Loucy (cell line): ENCODE results near the gene ANKRD34B.

Source experiments
- H2AFZ ChIP-seq: fragments of 200-600 bp; sonication (generic); 2 replicates; pipeline ENCODE4 v1.6.0; 2016; ENCODE audit warnings: antibody characterized with exemption, mild to moderate bottlenecking, low read length, moderate library complexity
- H3F3A ChIP-seq: fragments of 200-600 bp; 2 replicates; pipeline ENCODE4 v1.6.0; 2016; ENCODE audit warnings: antibody characterized with exemption, low read depth, mild to moderate bottlenecking
- H3K27me3 ChIP-seq: fragments of 200-600 bp; sonication (generic); 2 replicates; pipeline ENCODE4 v1.6.1; 2014; ENCODE audit warnings: low read length, mild to moderate bottlenecking; ENCODE audit not compliant: insufficient read depth, poor library complexity, severe bottlenecking
- H3K36me3 ChIP-seq: fragments of 200-600 bp; sonication (generic); 2 replicates; pipeline ENCODE4 v1.6.1; 2016; ENCODE audit warnings: low read length; ENCODE audit not compliant: insufficient read depth
- H3K4me1 ChIP-seq: fragments of 200-600 bp; sonication (generic); 2 replicates; pipeline ENCODE4 v1.5.1; 2014; ENCODE audit warnings: low read length, mild to moderate bottlenecking; ENCODE audit not compliant: insufficient read depth, poor library complexity, severe bottlenecking
- H3K4me2 ChIP-seq: fragments of 200-600 bp; sonication (generic); 2 replicates; pipeline ENCODE4 v1.6.0; 2014; ENCODE audit warnings: antibody characterized with exemption, low read length, low read depth, mild to moderate bottlenecking; ENCODE audit not compliant: poor library complexity, severe bottlenecking
- H3K4me3 ChIP-seq: fragments of 200-600 bp; sonication (generic); 2 replicates; pipeline ENCODE4 v1.5.1; 2014; ENCODE audit warnings: low read length, mild to moderate bottlenecking, mixed read lengths; ENCODE audit not compliant: poor library complexity, severe bottlenecking
- H3K79me2 ChIP-seq: fragments of 200-600 bp; sonication (generic); 2 replicates; pipeline ENCODE4 v1.6.1; 2014; ENCODE audit warnings: low read length; ENCODE audit not compliant: insufficient read depth
- H3K9ac ChIP-seq: fragments of 200-600 bp; sonication (generic); 2 replicates; pipeline ENCODE4 v1.6.0; 2014; ENCODE audit warnings: mild to moderate bottlenecking, low read depth, low read length, moderate library complexity; ENCODE audit not compliant: poor library complexity, severe bottlenecking
- H3K9me2 ChIP-seq: fragments of 200-600 bp; sonication (generic); replicated peaks from 2 replicates; pipeline ENCODE4 v1.6.1; 2016; ENCODE audit warnings: low read depth, low read length, mixed read lengths
- H3K9me3 ChIP-seq: fragments of 200-600 bp; sonication (generic); 2 replicates; pipeline ENCODE4 v1.6.1; 2014; ENCODE audit warnings: mild to moderate bottlenecking, antibody characterized with exemption, low read length, low read depth; ENCODE audit not compliant: insufficient read depth
- H4K20me1 ChIP-seq: fragments of 200-600 bp; sonication (generic); 2 replicates; pipeline ENCODE4 v1.6.0; 2014; ENCODE audit warnings: antibody characterized with exemption, low read length, mild to moderate bottlenecking; ENCODE audit not compliant: insufficient read depth, poor library complexity, severe bottlenecking
- EZH2phosphoT487 ChIP-seq: fragments of 200-600 bp; IDR thresholded peaks from 2 replicates; pipeline ENCODE4 v1.6.1; 2018; ENCODE audit warnings: antibody characterized with exemption, mild to moderate bottlenecking, moderate library complexity, borderline replicate concordance
- TF ChIP-seq, protein P1 (sequence below): fragments of 200-600 bp; sonication (generic); conservative IDR thresholded peaks from 2 replicates; pipeline ENCODE4 v1.5.1; 2014; ENCODE audit warnings: mild to moderate bottlenecking, antibody characterized with exemption, low read length

ANKRD34B gene

DNA sequence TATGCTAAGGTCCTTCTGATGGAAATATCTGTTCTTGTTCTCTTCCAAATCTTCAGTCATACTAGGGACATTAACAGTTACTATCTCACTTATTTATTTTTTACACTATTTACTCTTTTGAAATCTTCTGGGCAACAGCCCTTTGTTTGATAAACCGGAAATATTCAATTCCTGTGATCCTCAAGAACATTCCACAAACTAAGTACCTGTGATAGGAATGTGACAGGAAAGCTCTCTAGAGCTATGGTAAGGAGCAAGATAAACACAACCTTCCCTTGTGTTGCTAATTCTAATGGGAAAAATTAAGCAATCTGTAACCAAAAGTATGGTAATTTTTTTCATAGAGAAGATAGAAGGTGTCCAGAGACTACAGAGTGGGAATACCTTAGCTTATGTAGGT, 22.0 kb upstream of the ANKRD34B start:
- Histone ChIP-seq H3K4me1 (no peaks in the 10 kb centered on the region), H3K9me3 (no peaks in the 10 kb centered on the region), H3K4me2 (no peak overlapping the region), H3K36me3 (no peaks in the 10 kb centered on the region), H4K20me1 (no peaks in the 10 kb centered on the region), H3K27me3 (no peaks in the 10 kb centered on the region), H3K79me2 (no peaks in the 10 kb centered on the region), H3K9ac (no peak overlapping the region), H3F3A (no peaks in the 10 kb centered on the region), H3K4me3 (no peak overlapping the region), H2AFZ (no peak overlapping the region; the same call in 1 of the 2 replicates), H3K9me2 (no peaks in the 10 kb centered on the region)
- TF ChIP-seq, protein P1, sequence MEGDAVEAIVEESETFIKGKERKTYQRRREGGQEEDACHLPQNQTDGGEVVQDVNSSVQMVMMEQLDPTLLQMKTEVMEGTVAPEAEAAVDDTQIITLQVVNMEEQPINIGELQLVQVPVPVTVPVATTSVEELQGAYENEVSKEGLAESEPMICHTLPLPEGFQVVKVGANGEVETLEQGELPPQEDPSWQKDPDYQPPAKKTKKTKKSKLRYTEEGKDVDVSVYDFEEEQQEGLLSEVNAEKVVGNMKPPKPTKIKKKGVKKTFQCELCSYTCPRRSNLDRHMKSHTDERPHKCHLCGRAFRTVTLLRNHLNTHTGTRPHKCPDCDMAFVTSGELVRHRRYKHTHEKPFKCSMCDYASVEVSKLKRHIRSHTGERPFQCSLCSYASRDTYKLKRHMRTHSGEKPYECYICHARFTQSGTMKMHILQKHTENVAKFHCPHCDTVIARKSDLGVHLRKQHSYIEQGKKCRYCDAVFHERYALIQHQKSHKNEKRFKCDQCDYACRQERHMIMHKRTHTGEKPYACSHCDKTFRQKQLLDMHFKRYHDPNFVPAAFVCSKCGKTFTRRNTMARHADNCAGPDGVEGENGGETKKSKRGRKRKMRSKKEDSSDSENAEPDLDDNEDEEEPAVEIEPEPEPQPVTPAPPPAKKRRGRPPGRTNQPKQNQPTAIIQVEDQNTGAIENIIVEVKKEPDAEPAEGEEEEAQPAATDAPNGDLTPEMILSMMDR: no peak
- TF ChIP-seq EZH2phosphoT487: no peak

DNA sequence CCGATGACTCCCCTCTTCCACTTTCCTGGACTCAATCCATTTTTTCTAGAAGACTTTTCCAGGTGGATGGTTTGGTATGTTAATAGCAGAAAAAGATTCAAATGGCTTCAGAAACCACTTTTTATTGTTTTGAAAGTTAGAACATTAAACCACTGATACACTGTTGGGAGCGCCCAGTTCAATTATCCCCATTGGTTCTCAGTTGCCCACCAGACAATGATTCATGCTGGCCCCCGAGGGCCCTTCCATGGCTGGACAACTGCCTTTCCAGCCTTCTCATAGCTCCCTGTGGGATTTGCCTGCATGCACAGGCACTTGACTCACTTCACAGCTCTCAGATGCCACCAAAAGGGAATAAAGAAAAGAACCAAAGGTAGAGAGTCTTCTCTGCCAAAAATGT, 21.3 kb upstream of the ANKRD34B start:
- H3K4me1 ChIP-seq: no peaks in the 10 kb centered on the region
- H3K9ac ChIP-seq: no peak overlapping the region
- no peaks in the 10 kb centered on the region for H3K36me3 ChIP-seq
- no peak overlapping the region for H3K4me3 ChIP-seq
- no peaks in the 10 kb centered on the region for H3K9me2 ChIP-seq
- no peaks in the 10 kb centered on the region for H3K9me3 ChIP-seq
- no peaks in the 10 kb centered on the region for H3K27me3 ChIP-seq
- no peaks in the 10 kb centered on the region for H3F3A ChIP-seq
- H3K4me2 ChIP-seq: no peak overlapping the region
- no peak for TF ChIP-seq EZH2phosphoT487
- TF ChIP-seq, protein P1: no peak
- H2AFZ ChIP-seq: no peak overlapping the region
- no peaks in the 10 kb centered on the region for H4K20me1 ChIP-seq
- H3K79me2 ChIP-seq: no peaks in the 10 kb centered on the region

DNA sequence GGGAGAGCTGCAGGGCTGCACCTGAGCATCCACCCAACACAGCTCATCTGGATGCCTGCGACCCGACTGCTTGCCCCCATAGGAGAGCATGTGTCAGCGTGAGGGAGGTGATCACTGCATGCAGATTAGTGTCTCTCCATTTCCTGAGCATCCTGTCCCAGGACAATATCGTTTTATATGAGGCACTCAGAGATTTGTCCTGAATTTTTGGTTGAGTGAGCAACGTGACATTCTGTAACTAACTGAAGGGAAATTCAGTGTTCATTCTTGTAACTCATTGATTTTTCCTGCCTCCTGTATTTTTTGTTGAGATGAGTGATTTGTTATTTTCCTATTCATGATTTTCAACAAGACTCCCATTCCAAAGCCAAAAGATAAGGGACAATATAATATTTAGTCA, 20.7 kb upstream of the ANKRD34B start:
- no peaks in the 10 kb centered on the region for H3K4me1 ChIP-seq
- no peak overlapping the region for H3K9ac ChIP-seq
- no peaks in the 10 kb centered on the region for H3F3A ChIP-seq
- no peak overlapping the region for H2AFZ ChIP-seq
- TF ChIP-seq, protein P1: no peak
- no peak for TF ChIP-seq EZH2phosphoT487
- H3K27me3 ChIP-seq: no peaks in the 10 kb centered on the region
- no peaks in the 10 kb centered on the region for H3K79me2 ChIP-seq
- H3K9me2 ChIP-seq: no peaks in the 10 kb centered on the region
- no peak overlapping the region for H3K4me2 ChIP-seq
- no peaks in the 10 kb centered on the region for H3K36me3 ChIP-seq
- H3K4me3 ChIP-seq: no peak overlapping the region
- no peaks in the 10 kb centered on the region for H3K9me3 ChIP-seq
- no peaks in the 10 kb centered on the region for H4K20me1 ChIP-seq
